ENCODE results near the gene NUAK2. TPM values are rescaled to one million over a fixed set of nuclear protein-coding genes. Genes with fewer than 3 reads are reported as not detected.

Gene NUAK2
- polyA plus RNA-seq, 1 experiment = 7.0 TPM

DNA sequence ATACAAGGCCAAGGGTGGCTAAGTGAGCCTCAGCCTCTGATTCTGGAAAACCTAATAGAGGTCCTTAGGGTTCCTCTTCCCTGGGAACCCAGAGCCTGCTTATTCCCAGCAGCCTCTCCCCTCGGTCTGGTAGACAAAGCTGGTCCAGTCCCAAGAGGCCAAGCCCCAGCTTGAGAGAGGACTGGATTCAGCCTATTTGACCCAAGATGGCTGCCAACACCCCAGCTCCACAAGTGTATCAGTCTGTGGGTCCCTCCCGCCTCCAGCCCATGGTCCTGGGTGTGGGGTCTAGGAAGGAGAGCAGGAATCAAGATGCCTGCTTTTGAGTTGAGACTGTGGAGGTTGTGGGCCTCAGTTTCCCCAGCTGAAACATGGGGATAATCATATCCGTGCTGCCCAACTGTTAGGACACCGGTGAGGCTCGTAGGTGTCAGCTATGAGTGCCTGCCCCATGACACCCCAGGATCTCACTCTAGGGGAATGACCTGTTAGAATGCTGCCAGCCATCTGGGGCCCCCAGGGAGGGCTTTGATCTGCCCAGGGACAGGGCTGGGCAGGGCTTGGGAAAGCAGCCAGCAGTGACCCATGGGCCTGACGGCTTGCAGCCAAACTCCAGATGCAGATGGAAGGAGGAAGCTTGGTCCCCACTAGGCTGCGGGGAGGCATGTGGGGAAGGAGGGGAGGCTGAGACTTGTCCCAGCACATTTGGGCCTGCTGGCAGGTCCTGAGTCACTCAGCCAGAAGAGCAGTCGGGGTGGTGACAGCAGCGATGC, 45.4 kb downstream of the NUAK2 start:
- DNase-seq (ENCODE audit: low read depth, low spot score) = no peak
- ChIA-PET POLR2A (no interaction called here), CTCF (interaction anchor here (1.0 to 13.5 kb wide), 5 partner anchors 14 to 248 kb away, joined by 3 to 603 read pairs (median 5); partner anchors contain the start of gene NUAK2)
- Histone ChIP-seq H3K4me3 (ENCODE audit: low read depth, low read length) (no peak overlapping the region), H3K27me3 (ENCODE audit: control insufficient read depth, insufficient read depth, low read length) (no peaks in the 10 kb centered on the region), H3K9me3 (ENCODE audit: control insufficient read depth, insufficient read depth, low read length) (no peaks in the 10 kb centered on the region; the same call in 1 of the 2 replicates), H3K27ac (ENCODE audit: low read depth, low read length) (no peak overlapping the region)
- TF ChIP-seq, protein P1, sequence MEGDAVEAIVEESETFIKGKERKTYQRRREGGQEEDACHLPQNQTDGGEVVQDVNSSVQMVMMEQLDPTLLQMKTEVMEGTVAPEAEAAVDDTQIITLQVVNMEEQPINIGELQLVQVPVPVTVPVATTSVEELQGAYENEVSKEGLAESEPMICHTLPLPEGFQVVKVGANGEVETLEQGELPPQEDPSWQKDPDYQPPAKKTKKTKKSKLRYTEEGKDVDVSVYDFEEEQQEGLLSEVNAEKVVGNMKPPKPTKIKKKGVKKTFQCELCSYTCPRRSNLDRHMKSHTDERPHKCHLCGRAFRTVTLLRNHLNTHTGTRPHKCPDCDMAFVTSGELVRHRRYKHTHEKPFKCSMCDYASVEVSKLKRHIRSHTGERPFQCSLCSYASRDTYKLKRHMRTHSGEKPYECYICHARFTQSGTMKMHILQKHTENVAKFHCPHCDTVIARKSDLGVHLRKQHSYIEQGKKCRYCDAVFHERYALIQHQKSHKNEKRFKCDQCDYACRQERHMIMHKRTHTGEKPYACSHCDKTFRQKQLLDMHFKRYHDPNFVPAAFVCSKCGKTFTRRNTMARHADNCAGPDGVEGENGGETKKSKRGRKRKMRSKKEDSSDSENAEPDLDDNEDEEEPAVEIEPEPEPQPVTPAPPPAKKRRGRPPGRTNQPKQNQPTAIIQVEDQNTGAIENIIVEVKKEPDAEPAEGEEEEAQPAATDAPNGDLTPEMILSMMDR (IDR thresholded peaks at IDR 0.05; ENCODE audit: low read depth, low read length) = no peak

DNA sequence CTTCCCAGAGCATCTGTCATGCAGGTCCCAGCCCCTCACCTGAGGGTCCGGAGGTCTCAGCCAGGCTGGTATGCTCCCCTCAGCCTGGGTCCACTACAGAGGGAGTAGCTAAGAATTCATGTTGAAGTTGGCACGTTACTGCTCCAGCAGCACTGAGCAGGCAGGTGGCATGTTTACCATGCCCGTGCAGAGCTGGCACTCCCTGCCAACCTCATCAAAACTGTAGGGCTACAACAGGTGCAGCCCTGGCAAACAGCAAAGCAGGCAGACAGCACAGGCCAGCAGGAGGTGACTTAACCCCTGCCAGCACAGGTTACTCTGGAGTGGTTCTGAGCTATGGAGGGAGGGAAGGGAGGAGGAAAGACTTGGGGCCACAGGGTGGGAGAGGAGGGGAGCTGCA, 46.4 kb downstream of the NUAK2 start:
- H3K27me3 ChIP-seq (ENCODE audit: control insufficient read depth, insufficient read depth, low read length) = no peaks in the 10 kb centered on the region
- TF ChIP-seq, protein P1 (IDR thresholded peaks at IDR 0.05; ENCODE audit: low read depth, low read length) = no peak
- DNase-seq (ENCODE audit: low read depth, low spot score) = no peak
- H3K27ac ChIP-seq (ENCODE audit: low read depth, low read length) = no peak overlapping the region
- no peaks in the 10 kb centered on the region; the same call in 1 of the 2 replicates for H3K9me3 ChIP-seq (ENCODE audit: control insufficient read depth, insufficient read depth, low read length)
- H3K4me3 ChIP-seq (ENCODE audit: low read depth, low read length) = no peak overlapping the region
- ChIA-PET POLR2A (no interaction called here), CTCF (interaction anchor here (1.0 to 13.5 kb wide), 6 partner anchors 10 to 249 kb away, joined by 3 to 603 read pairs (median 6); partner anchors contain the start of gene NUAK2)

- Histone ChIP-seq H3K27me3 (ENCODE audit: control insufficient read depth, insufficient read depth, low read length) (no peaks in the 10 kb centered on the region), H3K4me3 (ENCODE audit: low read depth, low read length) (no peak overlapping the region), H3K9me3 (ENCODE audit: control insufficient read depth, insufficient read depth, low read length) (no peaks in the 10 kb centered on the region; the same call in 1 of the 2 replicates), H3K27ac (ENCODE audit: low read depth, low read length) (no peak overlapping the region)
- CTCF ChIA-PET = interaction anchor here (0.5 to 13.5 kb wide), 33 partner anchors 8 to 247 kb away, joined by 3 to 603 read pairs (median 6); partner anchors contain the start of genes KLHDC8A and NUAK2
- POLR2A ChIA-PET = interaction anchor here (0.6 to 1.4 kb wide), 9 partner anchors 11 to 99 kb away, joined by 3 to 16 read pairs (median 5); partner anchors contain the start of gene NUAK2
- no peak for DNase-seq (ENCODE audit: low read depth, low spot score)
- TF ChIP-seq, protein P1 (IDR thresholded peaks at IDR 0.05; ENCODE audit: low read depth, low read length) = no peak
These were observed 47.4 kb downstream of the NUAK2 start for GRCh38 chr1:205274041-205274691.

GRCh38 chr1:205273551-205273982, 48.0 kb downstream of the NUAK2 start:
- Histone ChIP-seq H3K27me3 (ENCODE audit: control insufficient read depth, insufficient read depth, low read length) (no peaks in the 10 kb centered on the region), H3K27ac (ENCODE audit: low read depth, low read length) (no peak overlapping the region), H3K4me3 (ENCODE audit: low read depth, low read length) (no peak overlapping the region), H3K9me3 (ENCODE audit: control insufficient read depth, insufficient read depth, low read length) (no peaks in the 10 kb centered on the region; the same call in 1 of the 2 replicates)
- POLR2A ChIA-PET = interaction anchor here (0.6 to 1.4 kb wide), 9 partner anchors 11 to 99 kb away, joined by 3 to 16 read pairs (median 5); partner anchors contain the start of gene NUAK2
- CTCF ChIA-PET = interaction anchor here (0.5 to 13.5 kb wide), 33 partner anchors 9 to 247 kb away, joined by 3 to 603 read pairs (median 6); partner anchors contain the start of genes KLHDC8A and NUAK2
- DNase-seq (ENCODE audit: low read depth, low spot score) = no peak
- TF ChIP-seq, protein P1 (IDR thresholded peaks at IDR 0.05; ENCODE audit: low read depth, low read length) = peak; percentile 97

All from AG04450 (cell line).